Activated naive CD4-positive, alpha-beta T cell treated with anti-CD3 and anti-CD28 coated beads for 36 hours (primary cell): Measurements from ENCODE around the gene DFFB. TPM values are rescaled to one million over a fixed set of nuclear protein-coding genes. Genes with fewer than 3 reads are reported as not detected.
A peak's percentile ranks its signal among the peaks of the same experiment; 100 is the strongest.

Experiments
- CTCF ChIA-PET: fragments of 350-600 bp; sonication (Branson Sonifier 250); formaldehyde crosslinking; loops from one replicate; lab custom pipeline; 2021; ENCODE audit warnings: antibody characterized with exemption; lab: Charles Lee
- DNase-seq: peaks from one replicate; pipeline ENCODE4 v3.0.0-alpha.2; 2020
- H3K27ac Mint-ChIP-seq: one replicate; pipeline ENCODE4 v1.8.0; 2021; ENCODE audit warnings: mild to moderate bottlenecking, mixed read lengths
- H3K27me3 Mint-ChIP-seq: one replicate; pipeline ENCODE4 v1.8.0; 2021; ENCODE audit warnings: low read depth, mixed read lengths
- H3K36me3 Mint-ChIP-seq: one replicate; pipeline ENCODE4 v1.8.0; 2021; ENCODE audit warnings: low read depth, mixed read lengths
- H3K4me1 Mint-ChIP-seq: one replicate; pipeline ENCODE4 v1.8.0; 2021; ENCODE audit warnings: low read depth, mixed read lengths
- H3K4me3 Mint-ChIP-seq: one replicate; pipeline ENCODE4 v1.8.0; 2021; ENCODE audit warnings: mild to moderate bottlenecking, moderate library complexity, mixed read lengths
- H3K9me3 Mint-ChIP-seq: one replicate; pipeline ENCODE4 v1.8.0; 2021; ENCODE audit warnings: mixed read lengths
- intact Hi-C: fragments of 100-400 bp; cut with micrococcal nuclease; formaldehyde crosslinking; loops from one replicate; pipeline ENCODE4 v1.15.1; 2023
- total RNA-seq, 2 experiments: library from RNA; stranded (reverse); gene quantifications; one replicate each; pipeline ENCODE4 v1.2.3, GENCODE V29; 2021

The DFFB gene
- total RNA-seq, 2 experiments from 2014 or later: 6.3 to 6.5 TPM

DNA sequence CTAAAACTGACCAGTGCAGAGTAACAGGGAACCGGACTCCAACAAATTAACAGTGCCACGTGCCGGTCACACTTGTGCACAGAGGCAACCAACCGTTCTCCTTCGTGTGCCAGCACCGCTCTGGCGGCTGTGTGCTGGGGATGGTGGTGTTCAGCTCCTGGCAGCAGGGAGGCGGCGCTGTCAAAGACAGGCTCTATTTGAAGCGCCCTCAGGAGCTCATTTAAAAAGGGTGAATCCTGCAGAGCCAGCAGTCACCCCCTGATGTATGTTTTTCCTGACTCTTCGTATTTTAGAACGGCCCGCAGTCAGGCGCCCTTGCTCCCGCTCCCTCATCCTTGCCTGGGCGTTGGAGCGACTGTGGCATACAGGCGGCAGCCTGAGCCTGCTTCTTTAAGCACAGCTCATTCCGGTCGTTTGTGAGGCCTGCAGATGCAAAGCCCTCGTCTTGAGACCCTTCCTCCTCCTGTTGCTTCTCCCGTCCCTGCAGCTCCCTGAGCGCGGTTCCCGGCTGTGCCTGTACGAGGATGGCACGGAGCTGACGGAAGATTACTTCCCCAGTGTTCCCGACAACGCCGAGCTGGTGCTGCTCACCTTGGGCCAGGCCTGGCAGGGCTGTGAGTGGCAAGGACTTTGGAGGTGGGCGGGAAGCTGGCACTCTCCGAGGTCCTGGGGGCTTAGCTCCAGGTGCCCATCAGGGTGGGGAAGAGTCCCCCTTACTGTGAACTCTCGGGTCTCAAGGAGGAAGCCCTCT is 1.1 kb downstream of the DFFB start:
- Mint-ChIP-seq H3K4me3 (peak overlapping the region; percentile 95), H3K4me1 (peaks cover 29% of the 10 kb centered on the region), H3K36me3 (peaks cover 4% of the 10 kb centered on the region), H3K9me3 (no peaks in the 10 kb centered on the region), H3K27ac (no peak overlapping the region), H3K27me3 (no peaks in the 10 kb centered on the region)
- peak; percentile 30 for DNase-seq
- intact Hi-C loops: no loop called here
- CTCF ChIA-PET: interaction anchor here (0.5 to 1.5 kb wide), 5 partner anchors 12 to 52 kb away, joined by 3 to 7 read pairs (median 5); partner anchors contain the start of gene C1orf174

DNA sequence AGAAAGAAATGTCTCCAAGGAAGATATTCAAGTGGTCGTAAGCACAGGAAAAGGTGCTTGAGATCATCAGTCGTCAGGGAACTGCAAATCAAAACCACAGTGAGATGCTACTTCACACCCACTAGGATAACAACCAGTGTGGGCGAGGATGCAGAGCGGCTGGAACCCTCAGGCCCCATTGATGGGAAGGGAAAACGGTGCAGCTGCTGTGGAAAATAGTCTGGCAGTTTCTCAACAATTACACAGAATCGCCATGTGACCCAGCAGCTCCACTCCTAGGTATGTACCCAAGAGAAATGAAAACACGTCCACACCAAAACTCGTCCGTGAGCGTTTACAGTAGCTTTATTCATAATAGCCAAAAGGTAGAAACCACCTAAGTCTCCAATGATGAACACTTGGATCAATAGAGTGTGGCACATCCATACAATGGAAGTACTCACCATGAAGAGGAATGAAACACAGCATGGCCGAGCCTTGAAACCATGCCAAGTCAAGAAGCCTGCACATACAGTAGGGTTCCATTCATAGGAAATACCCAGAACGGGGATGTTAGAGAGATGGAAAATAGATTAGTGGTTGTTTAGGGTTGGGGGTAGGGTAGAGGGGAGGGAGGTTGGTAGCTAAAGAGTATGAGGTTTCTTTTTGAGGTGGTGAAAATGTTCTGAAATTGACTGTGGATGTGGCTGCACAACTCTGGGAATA is 6.1 kb downstream of the DFFB start:
- Mint-ChIP-seq H3K4me1 (peaks cover 7% of the 10 kb centered on the region), H3K4me3 (no peak overlapping the region), H3K36me3 (peaks cover 10% of the 10 kb centered on the region), H3K9me3 (no peaks in the 10 kb centered on the region), H3K27me3 (no peaks in the 10 kb centered on the region), H3K27ac (no peak overlapping the region)
- CTCF ChIA-PET: no interaction called here
- intact Hi-C loops: no loop called here
- DNase-seq: no peak

DNA sequence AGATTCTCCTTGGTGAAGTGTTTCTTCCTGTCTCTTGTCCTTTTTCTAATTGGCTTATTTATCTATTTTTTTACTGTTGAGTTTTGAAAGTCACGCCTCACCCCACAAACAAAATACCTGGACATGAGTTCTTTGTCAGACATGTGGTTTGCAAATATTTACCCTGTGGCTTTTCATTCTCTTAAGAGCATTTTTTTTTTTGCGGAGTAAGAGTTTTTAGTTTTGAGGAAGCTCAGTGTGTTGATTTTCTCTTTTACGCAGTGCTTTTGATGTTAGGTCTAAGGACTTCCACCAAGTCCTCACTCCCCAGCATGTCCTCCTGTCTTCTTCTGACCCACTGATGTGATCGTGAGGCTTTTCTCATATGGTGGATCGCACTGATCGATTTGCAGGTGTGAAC is 7.6 kb downstream of the DFFB start:
- H3K4me1 Mint-ChIP-seq: no peaks in the 10 kb centered on the region
- DNase-seq: no peak
- intact Hi-C loops: no loop called here
- H3K27ac Mint-ChIP-seq: no peak overlapping the region
- H3K27me3 Mint-ChIP-seq: no peaks in the 10 kb centered on the region
- peaks cover 15% of the 10 kb centered on the region for H3K36me3 Mint-ChIP-seq
- CTCF ChIA-PET: no interaction called here
- no peaks in the 10 kb centered on the region for H3K9me3 Mint-ChIP-seq
- no peak overlapping the region for H3K4me3 Mint-ChIP-seq

DNA sequence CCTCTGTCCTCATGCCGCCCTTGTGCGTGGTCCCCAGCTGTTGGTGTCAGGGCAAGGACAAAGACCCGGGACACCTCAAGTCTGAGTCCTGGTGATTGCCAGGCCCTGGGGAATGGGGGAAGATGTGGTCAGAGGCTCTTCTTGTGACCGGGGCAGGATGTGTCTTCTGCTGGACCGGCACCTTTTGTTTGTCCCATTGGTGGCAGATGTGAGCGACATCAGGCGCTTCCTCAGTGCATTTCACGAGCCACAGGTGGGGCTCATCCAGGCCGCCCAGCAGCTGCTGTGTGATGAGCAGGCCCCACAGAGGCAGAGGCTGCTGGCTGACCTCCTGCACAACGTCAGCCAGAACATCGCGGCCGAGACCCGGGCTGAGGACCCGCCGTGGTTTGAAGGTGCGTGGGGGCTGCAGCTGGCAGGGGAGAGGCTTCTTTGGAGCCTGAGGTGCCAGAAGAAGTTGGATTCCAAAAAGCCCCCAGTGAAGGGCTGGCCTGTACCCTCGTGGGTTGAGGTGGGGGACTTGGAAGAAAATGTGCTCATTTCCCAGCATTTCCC is 8.4 kb downstream of the DFFB start:
- CTCF ChIA-PET: no interaction called here
- DNase-seq: no peak
- intact Hi-C loops: no loop called here
- Mint-ChIP-seq H3K36me3 (peaks cover 14% of the 10 kb centered on the region), H3K27me3 (no peaks in the 10 kb centered on the region), H3K4me3 (no peak overlapping the region), H3K27ac (no peak overlapping the region), H3K4me1 (no peaks in the 10 kb centered on the region), H3K9me3 (no peaks in the 10 kb centered on the region)

DNA sequence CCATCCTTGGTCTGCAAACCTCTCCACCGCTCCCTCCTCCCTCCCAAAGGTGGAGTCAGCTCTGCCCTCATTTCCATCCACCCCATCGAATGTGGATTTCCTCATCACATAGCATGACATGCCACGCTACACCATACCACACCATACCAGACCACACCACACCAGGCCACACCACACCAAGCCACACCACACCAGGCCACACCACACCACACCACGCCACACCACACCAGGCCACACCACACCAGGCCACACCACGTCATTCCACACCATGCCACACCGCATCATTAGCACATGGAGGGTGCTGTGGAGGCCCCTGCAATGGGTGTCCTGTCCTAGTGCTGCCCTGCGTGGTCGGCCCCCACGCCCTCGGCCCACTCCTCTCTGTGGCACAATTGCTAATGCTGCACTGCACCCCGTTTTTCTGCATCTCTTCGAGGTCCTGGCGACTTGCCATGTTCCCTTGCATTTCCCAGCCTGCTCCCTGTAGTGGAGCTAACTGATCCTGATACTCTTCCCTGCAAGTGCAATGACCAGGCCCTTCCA is 11.3 kb downstream of the DFFB start:
- CTCF ChIA-PET: no interaction called here
- DNase-seq: no peak
- Mint-ChIP-seq H3K4me3 (no peak overlapping the region), H3K36me3 (peaks cover 13% of the 10 kb centered on the region), H3K27me3 (no peaks in the 10 kb centered on the region), H3K4me1 (no peaks in the 10 kb centered on the region), H3K9me3 (no peaks in the 10 kb centered on the region), H3K27ac (no peak overlapping the region)
- intact Hi-C loops: no loop called here

DNA sequence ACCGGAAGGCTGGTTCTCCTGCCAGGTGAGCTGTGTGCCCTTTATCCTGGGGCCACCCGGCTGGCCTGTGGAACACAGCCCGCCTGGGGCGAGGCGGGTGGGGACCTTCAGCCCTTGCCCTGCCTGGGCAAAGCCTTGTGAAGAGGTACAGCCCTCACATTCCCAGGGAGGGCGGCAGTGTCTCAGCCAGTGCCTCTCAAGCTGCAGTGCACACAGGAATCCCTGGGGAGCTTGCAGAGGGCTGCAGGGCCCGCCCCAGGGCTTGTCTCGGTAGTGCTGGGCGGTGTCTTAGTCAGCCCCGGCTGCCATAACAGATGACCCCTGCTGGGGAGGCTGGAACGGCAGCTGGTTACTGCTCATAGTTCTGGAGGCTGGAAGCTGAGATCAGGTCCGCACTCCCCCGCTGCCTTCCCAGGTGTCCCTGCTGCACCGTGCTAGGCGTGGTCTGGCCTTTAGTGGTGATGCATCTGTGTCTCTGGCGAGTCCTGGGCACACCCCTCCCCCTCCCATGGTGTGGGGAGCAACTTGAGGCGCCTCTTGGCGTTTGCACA is 12.6 kb downstream of the DFFB start:
- H3K9me3 Mint-ChIP-seq: no peaks in the 10 kb centered on the region
- H3K27me3 Mint-ChIP-seq: no peaks in the 10 kb centered on the region
- CTCF ChIA-PET: no interaction called here
- no peak overlapping the region for H3K4me3 Mint-ChIP-seq
- intact Hi-C loops: no loop called here
- no peak for DNase-seq
- no peak overlapping the region for H3K27ac Mint-ChIP-seq
- H3K4me1 Mint-ChIP-seq: no peaks in the 10 kb centered on the region
- peaks cover 16% of the 10 kb centered on the region for H3K36me3 Mint-ChIP-seq

DNA sequence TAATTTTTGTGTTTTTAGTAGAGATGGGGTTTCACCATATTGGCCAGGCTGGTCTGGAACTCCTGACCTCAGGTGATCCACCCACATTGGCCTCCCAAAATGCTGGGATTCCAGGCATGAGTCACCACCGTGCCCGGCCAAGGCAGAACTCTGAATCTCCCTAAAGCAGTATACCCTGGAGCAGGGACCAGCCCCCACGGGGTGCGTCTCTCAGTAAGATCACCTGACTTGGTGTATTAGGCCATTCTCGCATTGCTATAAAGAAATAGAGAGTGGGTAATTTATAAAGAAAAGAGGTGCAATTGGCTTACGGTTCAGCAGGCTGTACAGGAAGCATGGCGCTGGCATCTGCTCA is 14.2 kb downstream of the DFFB start:
- no peaks in the 10 kb centered on the region for H3K9me3 Mint-ChIP-seq
- no peaks in the 10 kb centered on the region for H3K4me1 Mint-ChIP-seq
- CTCF ChIA-PET: no interaction called here
- no peak for DNase-seq
- H3K27me3 Mint-ChIP-seq: no peaks in the 10 kb centered on the region
- intact Hi-C loops: no loop called here
- peaks cover 24% of the 10 kb centered on the region for H3K36me3 Mint-ChIP-seq
- no peak overlapping the region for H3K4me3 Mint-ChIP-seq
- no peak overlapping the region for H3K27ac Mint-ChIP-seq

DNA sequence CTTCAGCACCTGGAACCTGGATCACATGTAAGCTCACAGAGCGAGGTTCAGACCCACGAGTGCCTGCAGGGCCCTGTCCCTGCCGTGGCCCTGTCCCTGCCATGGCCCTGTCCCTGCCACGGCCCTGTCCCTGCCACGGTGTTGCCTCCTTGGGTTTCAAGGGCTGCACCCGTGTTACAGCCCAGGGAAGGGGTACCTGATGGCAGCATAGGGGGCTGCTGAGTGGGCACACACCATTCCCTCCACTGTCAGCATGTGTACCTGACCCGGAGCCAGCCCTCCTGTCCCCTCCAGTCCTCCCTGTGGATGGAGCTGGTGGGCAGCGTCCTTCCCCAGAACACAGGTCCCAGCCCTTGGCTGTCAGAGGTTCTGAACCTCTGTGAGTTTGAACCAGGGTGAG is 15.3 kb downstream of the DFFB start:
- peaks cover 21% of the 10 kb centered on the region for H3K36me3 Mint-ChIP-seq
- H3K27ac Mint-ChIP-seq: no peak overlapping the region
- no peak for DNase-seq
- H3K4me3 Mint-ChIP-seq: no peak overlapping the region
- intact Hi-C loops: no loop called here
- H3K27me3 Mint-ChIP-seq: no peaks in the 10 kb centered on the region
- CTCF ChIA-PET: no interaction called here
- H3K4me1 Mint-ChIP-seq: no peaks in the 10 kb centered on the region
- H3K9me3 Mint-ChIP-seq: no peaks in the 10 kb centered on the region

DNA sequence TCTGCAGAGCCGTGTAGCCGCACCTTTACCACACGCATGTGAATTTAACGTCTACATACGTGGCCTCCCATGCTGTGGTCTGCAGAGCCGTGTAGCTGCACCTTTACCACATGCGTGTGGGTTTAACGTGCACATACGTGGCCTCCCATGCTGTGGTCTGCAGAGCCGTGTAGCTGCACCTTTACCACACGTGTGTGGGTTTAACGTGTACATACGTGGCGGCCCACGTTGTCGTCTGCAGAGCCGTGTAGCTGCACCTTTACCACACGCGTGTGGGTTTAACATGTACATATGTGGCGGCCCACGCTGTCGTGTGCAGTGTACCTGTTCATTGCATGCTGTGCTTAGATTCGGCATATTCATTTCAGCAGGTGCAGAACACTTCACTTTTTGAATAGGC is 17.5 kb downstream of the DFFB start:
- no peak for DNase-seq
- no peak overlapping the region for H3K27ac Mint-ChIP-seq
- peaks cover 6% of the 10 kb centered on the region for H3K9me3 Mint-ChIP-seq
- CTCF ChIA-PET: no interaction called here
- no peaks in the 10 kb centered on the region for H3K27me3 Mint-ChIP-seq
- intact Hi-C loops: no loop called here
- no peaks in the 10 kb centered on the region for H3K4me1 Mint-ChIP-seq
- H3K4me3 Mint-ChIP-seq: no peak overlapping the region
- H3K36me3 Mint-ChIP-seq: peaks cover 30% of the 10 kb centered on the region

DNA sequence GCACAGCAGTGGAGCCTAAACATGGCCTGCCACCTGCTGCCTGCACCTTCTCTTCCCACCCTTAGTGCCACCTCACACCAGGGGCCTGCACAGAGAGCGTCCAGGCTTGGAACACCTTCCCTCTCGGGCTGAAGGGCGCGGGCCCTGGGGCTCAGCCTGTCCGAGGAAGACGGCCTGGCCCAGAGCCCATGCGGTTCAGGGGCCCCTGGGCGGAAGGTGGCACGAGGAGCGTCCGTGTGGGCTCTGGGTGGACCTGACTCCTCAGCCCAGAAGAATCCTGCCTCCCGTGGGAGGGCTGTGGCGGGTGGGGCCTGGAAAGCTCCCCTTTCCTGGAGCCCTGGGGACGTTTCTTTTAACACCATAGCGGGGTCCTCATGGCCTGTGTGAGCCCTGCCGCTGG is 19.4 kb downstream of the DFFB start:
- no peak for DNase-seq
- intact Hi-C loops: no loop called here
- Mint-ChIP-seq H3K4me1 (no peaks in the 10 kb centered on the region), H3K4me3 (no peak overlapping the region), H3K36me3 (peaks cover 34% of the 10 kb centered on the region), H3K9me3 (peaks cover 6% of the 10 kb centered on the region), H3K27ac (no peak overlapping the region), H3K27me3 (no peaks in the 10 kb centered on the region)
- CTCF ChIA-PET: no interaction called here

DNA sequence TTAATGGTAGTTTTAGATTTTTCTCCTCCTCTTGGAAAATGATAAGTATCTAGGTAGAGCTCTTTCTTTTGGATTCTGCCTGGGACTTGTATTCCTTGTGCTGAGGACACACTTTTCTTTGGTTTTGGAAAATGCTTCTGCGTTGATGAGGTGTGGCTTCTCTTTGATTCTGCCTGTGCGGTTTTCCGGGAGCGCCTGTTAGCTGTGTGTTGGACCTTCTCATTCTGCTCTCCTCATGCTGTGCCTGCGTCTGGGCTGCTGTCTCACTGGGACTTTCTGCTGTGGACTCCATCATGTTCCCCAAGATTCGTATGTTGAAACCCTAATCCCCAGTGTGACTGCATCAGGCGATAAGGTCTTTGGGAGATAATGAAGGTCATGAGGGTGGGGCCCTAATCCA is 21.8 kb downstream of the DFFB start:
- H3K4me3 Mint-ChIP-seq: no peak overlapping the region
- DNase-seq: no peak
- no peaks in the 10 kb centered on the region for H3K4me1 Mint-ChIP-seq
- peaks cover 6% of the 10 kb centered on the region for H3K9me3 Mint-ChIP-seq
- no peaks in the 10 kb centered on the region for H3K27me3 Mint-ChIP-seq
- no peak overlapping the region for H3K27ac Mint-ChIP-seq
- intact Hi-C loops: no loop called here
- peaks cover 29% of the 10 kb centered on the region for H3K36me3 Mint-ChIP-seq
- CTCF ChIA-PET: no interaction called here

DNA sequence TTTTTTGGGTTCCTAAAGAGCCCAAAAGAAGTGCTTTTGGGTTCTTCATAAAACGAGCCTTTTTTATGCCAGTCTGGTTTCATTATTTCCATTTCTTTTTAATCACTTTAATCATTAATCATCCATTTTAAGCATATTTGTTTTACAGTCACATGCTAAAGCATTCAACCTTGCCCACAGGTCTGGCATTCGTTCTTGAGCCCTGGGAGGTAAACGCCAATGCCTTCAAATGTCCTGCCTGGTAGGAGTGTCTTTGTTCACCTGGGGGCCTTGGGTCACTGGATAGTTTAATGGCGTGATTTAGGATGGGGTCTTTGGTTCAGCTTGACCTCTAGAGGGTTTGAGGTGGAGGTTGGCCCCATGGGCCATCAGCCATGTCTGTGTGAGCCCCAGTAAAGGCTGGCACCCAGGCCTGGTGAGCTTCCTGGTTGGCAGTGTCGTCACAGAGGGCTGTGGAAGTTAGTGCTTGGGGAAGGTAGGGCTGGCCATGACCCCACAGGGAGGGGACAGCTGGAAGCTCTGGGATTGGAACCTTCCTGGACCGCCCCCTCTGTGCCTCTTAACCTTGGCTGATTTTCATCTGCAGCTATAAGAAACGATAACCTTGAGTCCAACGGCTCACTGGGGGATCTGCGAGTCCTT is 22.6 kb downstream of the DFFB start:
- Mint-ChIP-seq H3K4me1 (no peaks in the 10 kb centered on the region), H3K4me3 (no peak overlapping the region), H3K27ac (no peak overlapping the region), H3K36me3 (peaks cover 33% of the 10 kb centered on the region), H3K9me3 (peaks cover 6% of the 10 kb centered on the region), H3K27me3 (no peaks in the 10 kb centered on the region)
- no peak for DNase-seq
- CTCF ChIA-PET: no interaction called here
- intact Hi-C loops: no loop called here
